GM19193 (cell line): Measurements from ENCODE around the gene CYS1.

Source experiments
- POLR2A ChIP-seq: IDR thresholded peaks from 4 replicates; pipeline ENCODE4 v1.6.1; 2011; ENCODE audit not compliant: insufficient read depth, insufficient read length; ENCODE audit errors: extremely low read depth

CYS1 gene

GRCh38 chr2:10101491-10101890, 21.3 kb upstream of the CYS1 start:
- no peak for TF ChIP-seq POLR2A

DNA sequence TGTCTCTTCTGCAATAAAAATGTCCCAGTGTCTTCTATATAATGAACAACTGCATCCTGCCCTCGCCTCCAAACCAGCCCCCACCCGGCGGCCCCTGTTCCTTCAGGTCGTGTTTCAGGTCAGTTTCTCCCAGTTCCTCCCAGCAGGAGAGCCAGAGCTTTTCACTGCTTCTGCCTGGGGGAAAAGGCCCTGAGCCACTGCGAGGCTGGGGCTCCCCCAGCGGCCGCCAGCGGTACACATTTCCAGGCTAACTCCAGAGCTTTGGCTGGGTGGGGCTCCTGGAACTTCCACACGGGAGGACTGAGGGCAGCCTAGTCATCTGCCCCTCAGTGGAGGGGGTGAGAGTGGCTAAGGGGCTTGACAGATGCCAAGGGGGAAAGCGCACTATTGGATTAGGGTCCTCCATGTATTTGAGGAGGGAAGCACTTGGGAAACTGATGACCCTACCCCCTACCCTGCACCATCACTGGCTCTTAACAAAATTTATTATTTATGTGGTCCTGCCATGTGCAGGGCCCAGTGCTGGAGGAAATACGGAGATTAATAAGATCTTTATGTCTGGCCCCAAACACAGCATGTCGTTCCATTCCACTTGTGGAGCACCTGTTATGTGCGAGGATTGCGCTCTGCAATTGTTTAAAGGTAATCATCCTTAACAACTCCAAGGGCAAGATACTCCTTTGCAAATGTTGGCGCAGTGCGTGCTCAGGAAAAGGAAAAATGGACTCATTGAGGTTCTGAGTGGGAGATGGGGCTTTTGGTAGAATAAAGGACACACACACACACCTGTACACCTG, 17.3 kb upstream of the CYS1 start:
- no peak for TF ChIP-seq POLR2A

DNA sequence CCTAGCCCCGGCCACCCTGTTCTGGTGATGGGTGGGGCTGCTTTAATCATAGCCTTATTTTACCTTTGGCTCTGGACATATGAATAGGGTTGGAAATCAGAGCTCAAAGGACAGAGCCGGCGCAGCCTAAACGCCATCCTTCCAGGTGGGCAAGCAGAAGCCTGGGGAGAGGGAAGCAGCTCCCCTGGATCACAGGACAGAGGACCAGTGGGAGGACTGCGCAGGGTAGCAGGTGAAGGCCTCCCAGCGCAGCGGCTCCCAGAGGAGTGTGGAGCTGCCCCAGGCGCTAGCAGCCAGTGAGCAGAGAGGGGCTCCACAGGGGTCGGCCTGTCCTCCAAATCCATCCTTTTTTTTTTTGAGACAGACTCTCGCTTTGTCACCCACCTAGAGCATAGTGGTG, 16.4 kb upstream of the CYS1 start:
- TF ChIP-seq POLR2A = no peak

DNA sequence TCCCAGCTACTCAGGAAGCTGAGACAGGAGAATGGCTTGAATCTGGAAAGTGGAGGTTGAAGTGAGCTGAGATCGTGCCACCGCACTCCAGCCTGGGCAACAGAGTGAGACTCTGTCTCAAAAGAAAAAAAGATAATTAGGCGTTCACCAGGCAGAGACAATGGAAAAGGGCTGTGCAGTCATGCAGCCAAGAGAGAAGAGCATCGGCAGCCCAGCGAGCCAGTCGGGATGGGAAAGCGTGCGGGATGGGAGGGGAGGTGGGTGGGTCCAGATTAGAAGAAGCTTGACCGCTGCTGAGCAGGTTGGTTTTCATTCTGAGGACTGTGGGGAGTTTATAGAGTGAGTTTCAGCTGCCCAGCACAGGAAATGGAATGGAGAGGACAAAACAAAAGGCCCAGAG, 15.0 kb upstream of the CYS1 start:
- TF ChIP-seq POLR2A = no peak

DNA sequence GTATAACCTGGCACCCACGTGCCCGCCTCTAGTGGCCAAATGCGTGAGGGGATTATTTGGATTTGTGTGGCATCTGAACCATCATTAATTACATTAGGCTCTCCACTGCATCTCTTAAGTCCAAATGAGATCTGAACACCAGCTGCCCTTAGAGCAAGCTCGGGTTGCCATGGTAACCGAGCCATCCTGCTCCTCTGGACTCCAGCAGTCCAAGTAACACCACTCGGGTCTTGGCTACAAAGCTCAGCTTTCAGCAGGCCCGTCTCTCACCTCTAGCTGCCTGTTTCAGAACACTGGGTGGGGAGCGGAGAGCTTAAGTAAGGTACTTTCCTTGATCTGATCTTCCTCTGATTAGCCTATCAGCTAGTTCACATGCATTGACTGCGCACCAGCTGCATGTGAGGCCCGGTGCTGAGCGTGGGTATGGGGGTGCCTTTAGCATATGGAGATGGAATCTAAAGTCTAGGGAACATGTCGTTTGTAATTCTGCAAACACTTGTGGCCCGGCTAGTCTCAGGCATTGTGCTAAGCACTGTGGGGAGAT, 14.1 kb upstream of the CYS1 start:
- TF ChIP-seq POLR2A = no peak

- no peak for TF ChIP-seq POLR2A
These were observed 11.1 kb upstream of the CYS1 start for GRCh38 chr2:10091182-10091888.

DNA sequence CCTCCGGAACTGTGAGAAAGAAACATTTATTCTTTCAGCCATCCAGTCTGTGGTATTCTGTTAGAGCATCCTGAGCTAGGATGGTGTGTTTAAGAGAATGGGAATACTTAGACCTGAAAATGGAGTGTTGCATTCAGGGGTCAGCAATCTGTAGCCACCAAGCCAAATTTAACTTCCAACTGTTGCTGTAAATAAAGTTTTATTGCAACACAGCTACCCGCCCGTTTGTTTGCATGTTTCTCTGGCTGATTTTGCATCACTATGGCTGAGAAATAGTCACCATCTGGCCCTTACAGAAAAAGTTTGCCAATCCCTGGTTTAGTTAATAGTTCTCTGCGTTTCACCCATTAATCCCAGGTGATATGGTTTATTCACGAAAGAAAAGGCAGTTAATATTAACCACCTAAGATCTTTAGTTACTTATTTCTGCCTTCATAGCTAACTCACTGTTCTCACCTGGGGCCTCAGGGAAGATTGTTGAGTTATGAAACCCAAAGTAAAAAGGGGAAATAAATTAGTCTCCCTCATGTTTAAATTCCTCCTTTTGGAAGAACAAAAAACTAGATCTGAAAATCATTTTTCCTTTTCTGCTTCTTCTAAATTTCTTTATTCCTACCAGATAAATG, 9.5 kb upstream of the CYS1 start:
- no peak for TF ChIP-seq POLR2A

GRCh38 chr2:10087360-10087759, 7.1 kb upstream of the CYS1 start:
- TF ChIP-seq POLR2A = no peak

- no peak for TF ChIP-seq POLR2A
These were observed 6.7 kb upstream of the CYS1 start for GRCh38 chr2:10086950-10087349.

GRCh38 chr2:10085668-10086059, 5.5 kb upstream of the CYS1 start:
- TF ChIP-seq POLR2A = no peak

DNA sequence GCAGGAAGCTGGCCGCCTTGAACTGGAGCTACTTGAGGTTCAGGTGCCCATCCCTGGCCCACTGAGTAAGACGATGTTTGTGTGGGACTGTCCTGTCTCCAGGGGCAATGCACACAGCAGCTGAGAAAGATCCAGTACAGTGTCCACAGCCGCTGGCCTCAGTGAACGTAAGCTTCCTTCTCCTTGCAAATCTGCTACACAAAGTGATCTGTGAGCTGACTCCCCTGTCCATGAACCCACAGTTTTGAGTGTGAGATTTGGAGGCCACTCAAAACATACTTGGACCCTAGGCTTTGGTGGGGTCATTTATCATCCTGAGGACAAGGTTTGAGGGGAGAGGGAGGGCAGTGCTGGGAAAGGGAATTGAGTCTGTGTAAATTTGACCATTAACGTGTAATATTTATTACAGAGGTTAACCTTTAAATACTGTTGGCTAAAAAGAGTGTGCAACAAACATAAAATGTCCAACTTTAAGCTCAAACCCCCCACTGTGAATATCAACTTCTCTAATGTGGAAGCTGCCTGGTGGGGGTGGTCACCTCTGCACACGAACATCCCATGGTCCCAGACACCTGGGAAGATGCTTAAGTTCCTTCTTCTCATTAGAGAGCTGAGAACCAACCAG, 4.9 kb upstream of the CYS1 start:
- no peak for TF ChIP-seq POLR2A

GRCh38 chr2:10084223-10084865, 4.1 kb upstream of the CYS1 start:
- TF ChIP-seq POLR2A = no peak

DNA sequence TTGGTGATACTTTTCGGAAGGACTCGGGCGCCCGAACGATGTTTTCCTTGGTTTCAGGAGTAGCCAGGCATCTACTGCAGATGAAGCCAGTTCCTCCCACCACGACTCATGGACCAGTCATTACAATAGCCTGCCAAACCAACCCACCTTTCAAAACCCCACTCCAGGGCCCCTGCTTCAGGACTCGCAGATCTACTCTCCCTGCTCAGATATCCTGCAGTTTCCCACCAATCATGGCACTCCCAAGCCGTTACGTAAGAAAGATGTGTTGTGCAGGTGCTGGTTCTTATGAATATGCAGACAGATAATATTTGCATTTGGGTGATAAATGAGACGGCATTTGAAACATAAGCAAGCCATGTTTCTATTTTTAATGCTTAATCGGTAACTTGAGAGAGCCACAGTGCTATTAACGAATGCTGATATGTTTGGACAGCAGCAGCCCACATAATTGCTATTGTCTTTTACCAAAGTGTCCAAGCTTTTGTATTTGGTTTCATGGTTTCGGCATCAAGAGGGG, 3.5 kb upstream of the CYS1 start:
- TF ChIP-seq POLR2A = peak; percentile 56

DNA sequence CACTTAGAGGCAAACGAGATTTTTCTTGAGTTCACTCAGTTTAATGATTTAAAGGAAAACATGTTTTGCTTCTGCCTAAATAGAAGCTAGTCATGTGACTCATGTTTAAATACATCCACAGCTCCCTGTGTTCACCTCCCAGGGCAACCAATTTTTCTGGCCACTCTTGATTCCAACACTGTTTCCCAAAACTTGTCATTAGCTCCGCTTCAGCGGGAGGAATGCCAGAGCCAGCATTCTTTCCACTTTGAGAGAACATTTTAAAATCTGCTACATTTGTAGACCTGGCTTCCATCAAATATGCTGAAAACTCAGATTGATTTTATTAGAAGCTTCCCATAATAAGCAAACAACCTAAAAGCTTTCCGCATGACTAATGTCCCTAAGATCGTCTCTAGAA, 2.8 kb upstream of the CYS1 start:
- TF ChIP-seq POLR2A = no peak
